H1 (cell line): Measurements from ENCODE around the gene CCNG2. TPM values are rescaled to one million over a fixed set of nuclear protein-coding genes. Genes with fewer than 3 reads are reported as not detected.
A peak's percentile ranks its signal among the peaks of the same experiment; 100 is the strongest.

Source experiments
- CTCF ChIA-PET: fragments of 300-600 bp; sonication (Branson Sonifier 250); formaldehyde crosslinking; loops from one replicate; lab custom pipeline; 2021; ENCODE audit not compliant: partially characterized antibody; lab: Charles Lee
- POLR2A ChIA-PET: fragments of 300-600 bp; sonication (Branson Sonifier 250); formaldehyde crosslinking; loops from one replicate; lab custom pipeline; 2021; ENCODE audit warnings: inconsistent platforms; ENCODE audit not compliant: partially characterized antibody; lab: Charles Lee
- DNase-seq, 2 experiments: peaks; one replicate each; pipeline versions ENCODE4 v3.0.0 to v3.0.0-alpha.2; 2010 to 2022; ENCODE audit warnings: low spot score in 2 of 2, low read depth in 1 of 2, mixed read lengths in 1 of 2
- FAIRE-seq: peaks from 2 replicates; lab custom pipeline; 2011; peaks lifted over from hg19 to GRCh38; lab: Jason Lieb, UNC
- H2AFZ ChIP-seq: 2 replicates; pipeline ENCODE4 v1.8.1; 2012; ENCODE audit warnings: low read length, inconsistent platforms
- H2AK5ac ChIP-seq: 2 replicates; pipeline ENCODE4 v1.6.1; 2013; ENCODE audit warnings: low read depth, low read length
- H2BK120ac ChIP-seq: replicated peaks from 2 replicates; pipeline ENCODE3; 2013; ENCODE audit warnings: low read depth, low read length, inconsistent platforms
- H2BK12ac ChIP-seq: 2 replicates; pipeline ENCODE4 v1.6.1; 2013; ENCODE audit warnings: low read depth, low read length
- H2BK15ac ChIP-seq: 2 replicates; pipeline ENCODE4 v1.6.1; 2013; ENCODE audit warnings: low read length
- H2BK20ac ChIP-seq: 2 replicates; pipeline ENCODE4 v1.6.1; 2013; ENCODE audit warnings: low read length
- H2BK5ac ChIP-seq: 2 replicates; pipeline ENCODE4 v1.6.1; 2013; ENCODE audit warnings: low read depth, low read length
- H3K14ac ChIP-seq: 2 replicates; pipeline ENCODE4 v1.6.1; 2013; ENCODE audit warnings: inconsistent platforms; ENCODE audit not compliant: insufficient read length
- H3K18ac ChIP-seq: 2 replicates; pipeline ENCODE4 v1.6.1; 2013; ENCODE audit warnings: low read length; ENCODE audit errors: extremely low read depth
- H3K23ac ChIP-seq: 2 replicates; pipeline ENCODE4 v1.6.1; 2013; ENCODE audit warnings: inconsistent platforms; ENCODE audit not compliant: insufficient read length
- H3K23me2 ChIP-seq: 2 replicates; pipeline ENCODE4 v1.6.1; 2013; ENCODE audit warnings: low read depth, low read length
- H3K27ac ChIP-seq: 2 replicates; pipeline ENCODE4 v1.6.1; 2011; ENCODE audit warnings: low read depth, low read length, inconsistent platforms
- H3K27me3 ChIP-seq, 4 experiments: replicated peaks in 1 of 4; 1 replicate in 1 of 4; 2 replicates in 3 of 4; pipeline versions ENCODE4 v1.6.1 to v1.8.1; 2011 to 2013; ENCODE audit warnings: low read length in 3 of 4, mild to moderate bottlenecking in 3 of 4, inconsistent platforms in 2 of 4, mixed read lengths in 2 of 4, moderate library complexity in 1 of 4; ENCODE audit not compliant: control insufficient read depth in 3 of 4, insufficient read depth in 3 of 4; ENCODE audit errors: extremely low read depth in 1 of 4
- H3K36me3 ChIP-seq, 4 experiments: 2 replicates each; pipeline versions ENCODE4 v1.6.1 to v1.8.1; 2011 to 2013; ENCODE audit warnings: mild to moderate bottlenecking in 4 of 4, low read length in 3 of 4, moderate library complexity in 2 of 4, control low read depth in 1 of 4, inconsistent platforms in 1 of 4; ENCODE audit not compliant: insufficient read depth in 4 of 4, control insufficient read depth in 2 of 4
- H3K4ac ChIP-seq: replicated peaks from 2 replicates; pipeline ENCODE3; 2013; ENCODE audit warnings: low read length, low read depth, mixed read lengths, inconsistent platforms; ENCODE audit not compliant: insufficient read length
- H3K4me1 ChIP-seq, 4 experiments: replicated peaks in 1 of 4; 1 replicate in 1 of 4; 2 replicates in 3 of 4; pipeline versions ENCODE4 v1.6.1 to v1.8.1; 2011 to 2013; ENCODE audit warnings: low read length in 3 of 4, inconsistent platforms in 2 of 4, mixed read lengths in 1 of 4; ENCODE audit not compliant: insufficient read depth in 4 of 4, control insufficient read depth in 3 of 4
- H3K4me2 ChIP-seq, 2 experiments: 2 replicates each; pipeline versions ENCODE4 v1.6.1 to v1.8.1; 2011 to 2013; ENCODE audit warnings: low read depth in 2 of 2, low read length in 2 of 2, control low read depth in 1 of 2, inconsistent platforms in 1 of 2, mild to moderate bottlenecking in 1 of 2; ENCODE audit not compliant: insufficient read depth in 1 of 2
- H3K4me3 ChIP-seq, 4 experiments: fragments of 200-600, 300-600 bp in 1 of 4; sonication (generic), shearing (Covaris generic), sonication (Bioruptor Twin) in 1 of 4; 2 replicates each; pipeline versions ENCODE4 v1.5.1 to v1.8.1; 2011 to 2016; ENCODE audit warnings: low read length in 4 of 4, low read depth in 3 of 4, control low read depth in 2 of 4, inconsistent platforms in 2 of 4, mild to moderate bottlenecking in 2 of 4, mixed read lengths in 1 of 4, moderate library complexity in 1 of 4; ENCODE audit not compliant: insufficient read depth in 2 of 4; ENCODE audit errors: extremely low read depth in 1 of 4
- H3K56ac ChIP-seq: replicated peaks from 2 replicates; pipeline ENCODE3; 2013; ENCODE audit warnings: low read depth, mild to moderate bottlenecking, mixed read lengths, low read length, inconsistent platforms; ENCODE audit not compliant: insufficient read length
- H3K79me1 ChIP-seq: 2 replicates; pipeline ENCODE4 v1.6.1; 2013; ENCODE audit warnings: low read depth, low read length, control low read depth
- H3K79me2 ChIP-seq, 2 experiments: 2 replicates each; pipeline versions ENCODE4 v1.6.1 to v1.8.1; 2012 to 2013; ENCODE audit warnings: low read length in 2 of 2, mild to moderate bottlenecking in 2 of 2, inconsistent platforms in 1 of 2; ENCODE audit not compliant: insufficient read depth in 2 of 2, control insufficient read depth in 1 of 2
- H3K9ac ChIP-seq, 4 experiments: replicated peaks in 1 of 4; 1 replicate in 1 of 4; 2 replicates in 3 of 4; pipeline versions ENCODE4 v1.6.1 to v1.8.1; 2011 to 2013; ENCODE audit warnings: low read depth in 3 of 4, low read length in 3 of 4, control low read depth in 2 of 4, mild to moderate bottlenecking in 2 of 4, moderate library complexity in 2 of 4, inconsistent platforms in 1 of 4; ENCODE audit errors: extremely low read depth in 1 of 4
- H3K9me3 ChIP-seq, 2 experiments: 2 replicates each; pipeline versions ENCODE4 v1.6.1 to v1.8.1; 2012 to 2013; ENCODE audit warnings: mild to moderate bottlenecking in 2 of 2, moderate library complexity in 2 of 2, control low read depth in 1 of 2, inconsistent platforms in 1 of 2, low read depth in 1 of 2, low read length in 1 of 2, mixed read lengths in 1 of 2; ENCODE audit not compliant: insufficient read depth in 2 of 2
- H4K20me1 ChIP-seq, 2 experiments: replicated peaks in 1 of 2; 2 replicates each; pipeline versions ENCODE3 to v1.8.1; 2011 to 2013; ENCODE audit warnings: inconsistent platforms in 2 of 2, low read length in 2 of 2, mild to moderate bottlenecking in 1 of 2; ENCODE audit not compliant: insufficient read depth in 2 of 2, control insufficient read depth in 1 of 2
- H4K5ac ChIP-seq: 2 replicates; pipeline ENCODE4 v1.6.1; 2013; ENCODE audit warnings: low read length, low read depth, mixed read lengths, inconsistent platforms; ENCODE audit not compliant: insufficient read length
- H4K8ac ChIP-seq: 2 replicates; pipeline ENCODE4 v1.8.0; 2013; ENCODE audit warnings: mild to moderate bottlenecking, moderate library complexity, low read length, inconsistent platforms; ENCODE audit not compliant: insufficient read depth; ENCODE audit errors: extremely low read depth
- H4K91ac ChIP-seq: replicated peaks from 2 replicates; pipeline ENCODE3; 2013; ENCODE audit warnings: low read length, mixed read lengths, inconsistent platforms; ENCODE audit not compliant: insufficient read length
- BACH1 ChIP-seq: IDR thresholded peaks from 2 replicates; pipeline ENCODE4 v1.6.1; 2012; ENCODE audit warnings: low read length, improper control_type of control experiment
- BRCA1 ChIP-seq: IDR thresholded peaks from 2 replicates; pipeline ENCODE4 v1.6.1; 2012; ENCODE audit warnings: low read depth, low read length, improper control_type of control experiment
- CHD2 ChIP-seq: IDR thresholded peaks from 2 replicates; pipeline ENCODE4 v1.6.1; 2012; ENCODE audit warnings: low read length, improper control_type of control experiment
- HDAC2 ChIP-seq, 2 experiments: fragments of 300-600 bp in 1 of 2; sonication (generic) in 1 of 2; IDR thresholded peaks; 2 replicates each; pipeline ENCODE4 v1.6.1; 2011 to 2012; ENCODE audit warnings: low read depth in 2 of 2, low read length in 2 of 2, mild to moderate bottlenecking in 2 of 2, moderate library complexity in 2 of 2, borderline replicate concordance in 1 of 2, inconsistent platforms in 1 of 2
- JUN ChIP-seq: IDR thresholded peaks from 2 replicates; pipeline ENCODE4 v1.6.1; 2011; ENCODE audit warnings: low read depth, mild to moderate bottlenecking, improper control_type of control experiment, low read length
- KDM1A ChIP-seq: fragments of 200-600, 300-600 bp; sonication (generic); IDR thresholded peaks from 2 replicates; pipeline ENCODE4 v1.7.1; 2016; ENCODE audit warnings: mild to moderate bottlenecking, low read length, borderline replicate concordance
- PHF8 ChIP-seq: fragments of 200-600 bp; sonication (generic); conservative IDR thresholded peaks from 2 replicates; pipeline ENCODE4 v1.7.1; 2012; ENCODE audit warnings: low read depth, mild to moderate bottlenecking, inconsistent platforms, low read length, moderate library complexity
- RFX5 ChIP-seq: IDR thresholded peaks from 2 replicates; pipeline ENCODE4 v1.6.1; 2011; ENCODE audit warnings: low read depth, low read length, improper control_type of control experiment, borderline replicate concordance
- SIRT6 ChIP-seq: IDR thresholded peaks from one replicate; pipeline ENCODE4 v1.7.1; 2012; ENCODE audit warnings: low read length, inconsistent platforms
- SRF ChIP-seq: IDR thresholded peaks from 2 replicates; pipeline ENCODE4 v1.6.1; 2011; ENCODE audit warnings: mild to moderate bottlenecking, low read depth, low read length, moderate library complexity
- TBP ChIP-seq: IDR thresholded peaks from 2 replicates; pipeline ENCODE4 v1.6.1; 2011; ENCODE audit warnings: low read depth, low read length, improper control_type of control experiment
- WGBS, 2 experiments: shearing (Covaris generic) in 1 of 2; methylation state at CpG; one replicate each; pipeline versions ENCODE4 v1.1.6 to v1.1.7; 2013 to 2015; ENCODE audit warnings: low lambda C conversion rate in 2 of 2, mixed read lengths in 2 of 2, inconsistent platforms in 1 of 2, low coverage in 1 of 2, missing lambda C conversion rate in 1 of 2; ENCODE audit not compliant: insufficient replicate concordance in 2 of 2, insufficient coverage in 1 of 2, insufficient read length in 1 of 2; ENCODE audit errors: extremely low coverage in 1 of 2, missing lambda C conversion rate in 1 of 2; 5-methylcytosine and 5-hydroxymethylcytosine counted together
- polyA plus RNA-seq, 7 experiments: library from polyadenylated mRNA; depleted of rRNA in 3 of 7; stranded (reverse) in 5 of 7; unstranded in 2 of 7; fragments of >200 nt in 5 of 7; fragments of 200-250 nt in 2 of 7; gene quantifications; 1 replicate in 5 of 7; 2 replicates in 1 of 7; 4 replicates in 1 of 7; pipeline versions ENCODE4 v1.2.1 to v1.2.3, GENCODE V29; 2011 to 2013; ENCODE audit warnings: missing spikeins in 2 of 7, mixed read lengths in 2 of 7
- total RNA-seq: library from RNA; stranded (reverse); fragmentation: NEBNext Ultra II Directional; extraction: Animal tissue kit (Norgen Biotek cat#: 25700); gene quantifications from 2 replicates; pipeline ENCODE4 v1.2.1, GENCODE V29; 2021
- TF ChIP-seq, protein P1 (sequence below): IDR thresholded peaks from 2 replicates; pipeline ENCODE4 v1.6.1; 2012; ENCODE audit warnings: inconsistent platforms

CCNG2 gene
- total and polyA plus RNA-seq, 2 of the 8 experiments (the other 6 are each of a cell fraction or from before 2014, with no cell fraction given) = 3.5 to 13.9 TPM

- WGBS, 2 experiments = 44% methylated on average over 8 of the region's 8 CpGs; no CpG with 5 or more reads in 1 of the 2 experiments
- Histone ChIP-seq H3K27ac (no peak overlapping the region), H3K36me3 (no peaks in the 10 kb centered on the region; a peak in 1 of 8 replicates), H3K79me2 (no peaks in the 10 kb centered on the region), H2BK120ac (no peak overlapping the region), H3K27me3 (peaks cover 0 to 2% (median 0%) of the 10 kb centered on the region in 4 experiments; a peak in 1 of 7 replicates), H2BK15ac (no peak overlapping the region), H3K18ac (no peak overlapping the region), H2AFZ (0 out of 2 replicates have a peak overlapping the region, but pooled peaks have one; percentile 47), H3K4me2 (no peak overlapping the region), H3K14ac (no peak overlapping the region), H4K5ac (no peak overlapping the region), H3K4me1 (peaks cover 0 to 4% (median 0%) of the 10 kb centered on the region in 4 experiments; a peak in 1 of 7 replicates), H3K79me1 (no peaks in the 10 kb centered on the region), H2AK5ac (no peak overlapping the region), H3K23me2 (no peaks in the 10 kb centered on the region), H2BK12ac (no peak overlapping the region), H4K91ac (no peak overlapping the region), H4K8ac (no peak overlapping the region), H3K4me3 (no peak overlapping the region), H3K9ac (no peak overlapping the region), H2BK5ac (no peak overlapping the region), H3K56ac (no peak overlapping the region), H3K4ac (no peak overlapping the region), H3K23ac (no peak overlapping the region), H2BK20ac (no peak overlapping the region), H4K20me1 (no peaks in the 10 kb centered on the region), H3K9me3 (no peaks in the 10 kb centered on the region)
- FAIRE-seq (peak; percentile 94), DNase-seq (peak; percentile 59 to 72)
- ChIA-PET CTCF (interaction anchor here (0.6 to 20.9 kb wide), 67 partner anchors 9 to 391 kb away, joined by 3 to 258 read pairs (median 5); partner anchors contain the start of genes CCNG2 and SEPTIN11), POLR2A (interaction anchor here (0.5 to 1.9 kb wide), 9 partner anchors 11 to 424 kb away, joined by 3 to 5 read pairs (median 3); partner anchors contain the start of gene CCNI)
- TF ChIP-seq PHF8 (no peak), TBP (no peak), SRF (no peak), CHD2 (no peak), BACH1 (peak; percentile 85), BRCA1 (no peak), RFX5 (no peak), HDAC2 (IDR thresholded peaks at IDR 0.05; ENCODE audit: borderline replicate concordance in 1 of 2, low read depth in 2 of 2, low read length in 2 of 2) (no peak), JUN (no peak), KDM1A (no peak), SIRT6 (no peak)
- TF ChIP-seq, protein P1, sequence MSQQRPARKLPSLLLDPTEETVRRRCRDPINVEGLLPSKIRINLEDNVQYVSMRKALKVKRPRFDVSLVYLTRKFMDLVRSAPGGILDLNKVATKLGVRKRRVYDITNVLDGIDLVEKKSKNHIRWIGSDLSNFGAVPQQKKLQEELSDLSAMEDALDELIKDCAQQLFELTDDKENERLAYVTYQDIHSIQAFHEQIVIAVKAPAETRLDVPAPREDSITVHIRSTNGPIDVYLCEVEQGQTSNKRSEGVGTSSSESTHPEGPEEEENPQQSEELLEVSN = no peak
Measured at GRCh38 chr4:77203380-77204197, 46.6 kb downstream of the CCNG2 start.
